ENCODE data around the gene NGLY1. TPM values are rescaled to one million over a fixed set of nuclear protein-coding genes. Genes with fewer than 3 reads are reported as not detected.

NGLY1 gene
- total RNA-seq, 1 experiment from 2014 or later: 45.2 TPM

DNA sequence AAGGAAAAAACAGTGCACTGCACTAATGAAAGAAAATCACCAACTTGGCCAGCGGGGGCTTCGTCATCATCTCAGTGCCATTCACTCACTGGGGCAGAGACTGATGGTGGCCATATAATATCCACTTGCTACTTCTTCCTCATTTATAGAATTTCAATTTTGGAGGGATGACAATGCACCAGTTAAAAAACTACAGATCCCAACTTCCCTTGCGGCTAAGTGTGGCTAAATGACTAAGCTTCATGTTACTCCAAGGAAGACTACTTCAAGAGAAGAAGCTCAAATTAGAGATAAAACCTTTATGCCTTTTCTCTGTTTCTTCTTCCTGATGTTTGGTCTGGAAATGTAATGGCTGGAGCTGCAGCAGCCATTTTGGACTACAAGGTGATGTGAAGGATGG is 38.8 kb downstream of the NGLY1 start:
- in situ Hi-C loops (cut with HindIII; ENCODE audit: low pct_unique_long_range_greater_than_20kb, low sequenced_read_pairs): no loop called here
- DNase-seq (ENCODE audit: low read depth, low spot score): no peak

DNA sequence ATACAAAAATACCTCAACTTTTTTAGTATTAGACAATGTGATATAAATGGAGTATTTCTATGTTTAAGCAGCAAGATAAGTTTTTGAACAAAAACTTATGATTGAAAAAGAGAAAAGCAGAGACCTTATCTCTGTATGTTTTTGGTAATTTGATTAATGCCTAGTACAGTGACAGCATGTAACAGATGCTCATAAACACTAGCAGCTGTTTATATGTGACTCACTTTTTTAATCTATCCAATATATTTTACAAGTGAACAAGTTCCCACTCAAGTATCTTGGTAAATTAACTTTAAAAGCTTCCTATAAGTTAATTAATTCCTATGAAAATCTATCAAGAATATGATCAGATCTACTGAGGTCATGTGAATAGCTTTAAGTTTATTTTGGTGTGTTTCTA is 55.1 kb downstream of the NGLY1 start:
- no peak for DNase-seq (ENCODE audit: low read depth, low spot score)
- in situ Hi-C loops (cut with HindIII; ENCODE audit: low pct_unique_long_range_greater_than_20kb, low sequenced_read_pairs): no loop called here

DNA sequence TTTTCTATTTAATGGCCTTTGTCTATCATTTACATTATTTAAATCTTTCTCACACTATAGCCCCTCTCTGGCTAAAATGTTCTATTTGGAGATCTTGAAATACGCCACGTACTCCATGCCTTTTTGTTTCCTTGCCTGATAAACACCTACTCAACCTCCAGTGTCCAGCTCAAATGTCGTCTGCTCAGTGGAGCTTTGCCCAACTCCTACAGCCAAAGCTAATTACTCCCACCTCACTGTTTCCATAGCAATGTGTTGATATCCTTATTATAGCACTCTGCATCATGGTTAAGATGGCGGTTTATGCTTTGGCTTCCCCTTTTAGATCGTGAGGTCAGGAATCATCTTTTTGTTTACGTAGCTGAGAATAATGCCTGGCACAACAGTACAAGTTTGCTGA is 55.9 kb downstream of the NGLY1 start:
- DNase-seq (ENCODE audit: low read depth, low spot score): no peak
- in situ Hi-C loops (cut with HindIII; ENCODE audit: low pct_unique_long_range_greater_than_20kb, low sequenced_read_pairs): no loop called here

DNA sequence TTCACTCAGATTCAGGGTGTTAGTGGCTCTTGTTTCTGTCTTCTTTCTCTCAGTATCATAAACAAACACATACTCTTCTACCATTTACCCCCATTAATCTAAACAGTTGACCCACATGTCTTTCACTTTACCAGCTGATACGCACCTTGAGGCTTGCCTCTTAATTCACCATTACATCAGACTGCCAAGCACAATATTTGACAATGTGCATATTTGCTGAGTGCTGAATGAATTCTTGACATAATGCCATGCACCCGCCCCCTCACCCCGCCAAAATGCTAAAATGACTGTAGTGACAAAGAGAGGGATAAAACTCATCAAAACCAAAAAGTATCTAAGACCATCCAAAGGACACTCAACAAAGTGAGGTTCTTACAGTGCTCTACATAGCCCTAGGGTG is 57.4 kb downstream of the NGLY1 start:
- in situ Hi-C loops (cut with HindIII; ENCODE audit: low pct_unique_long_range_greater_than_20kb, low sequenced_read_pairs): no loop called here
- DNase-seq (ENCODE audit: low read depth, low spot score): no peak

DNA sequence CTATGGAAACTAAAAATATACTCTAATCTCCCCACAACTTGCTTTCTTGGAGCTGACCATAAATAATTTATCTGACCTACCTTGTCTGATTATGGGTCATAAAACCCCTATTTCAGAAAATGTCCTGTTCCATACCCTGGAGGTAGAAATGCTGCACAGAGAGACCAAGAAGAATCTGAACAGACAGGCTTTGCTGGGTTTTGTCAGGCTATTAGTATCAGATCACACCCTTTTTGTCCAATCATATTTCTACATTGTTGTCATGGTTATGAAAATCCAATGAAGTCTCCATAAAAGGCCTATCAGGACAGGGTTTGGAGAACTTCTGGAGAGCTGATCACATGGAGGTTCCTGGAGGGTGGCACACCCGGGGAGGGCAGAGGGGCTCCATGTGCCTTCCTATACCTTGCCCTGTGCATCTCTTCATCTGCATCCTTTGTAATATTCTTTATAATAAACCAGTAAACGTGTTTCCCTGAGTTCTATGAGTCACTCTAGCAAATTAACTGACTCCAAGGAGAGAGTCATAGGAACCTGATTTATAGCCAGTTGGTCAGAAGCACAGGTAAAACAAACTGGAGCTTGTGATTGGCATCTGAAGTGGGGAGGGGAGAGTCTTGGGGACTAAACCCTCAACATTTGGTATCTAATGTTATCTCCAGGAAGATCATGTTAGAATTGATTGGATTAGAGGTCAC is 58.1 kb downstream of the NGLY1 start:
- no peak for DNase-seq (ENCODE audit: low read depth, low spot score)
- in situ Hi-C loops (cut with HindIII; ENCODE audit: low pct_unique_long_range_greater_than_20kb, low sequenced_read_pairs): no loop called here

DNA sequence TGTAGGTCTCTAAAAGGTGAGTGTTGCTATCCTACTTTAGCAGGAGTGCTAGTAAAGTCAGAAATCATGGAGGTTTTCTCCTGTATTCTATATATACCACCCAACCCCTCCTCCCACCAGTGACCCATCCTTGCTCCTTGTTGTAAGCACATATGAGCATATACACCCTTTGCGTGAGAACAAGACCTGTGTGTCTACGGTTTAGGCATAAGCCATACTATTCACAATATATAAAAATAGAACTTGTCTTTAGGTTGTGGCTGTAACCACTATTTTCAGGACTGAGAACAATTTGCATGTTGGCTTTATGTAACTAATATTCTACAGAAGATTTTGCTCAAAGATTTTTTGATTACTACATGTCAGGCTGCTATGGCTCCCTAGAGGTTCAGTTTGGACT is 59.4 kb downstream of the NGLY1 start:
- no peak for DNase-seq (ENCODE audit: low read depth, low spot score)
- in situ Hi-C loops (cut with HindIII; ENCODE audit: low pct_unique_long_range_greater_than_20kb, low sequenced_read_pairs): no loop called here

DNA sequence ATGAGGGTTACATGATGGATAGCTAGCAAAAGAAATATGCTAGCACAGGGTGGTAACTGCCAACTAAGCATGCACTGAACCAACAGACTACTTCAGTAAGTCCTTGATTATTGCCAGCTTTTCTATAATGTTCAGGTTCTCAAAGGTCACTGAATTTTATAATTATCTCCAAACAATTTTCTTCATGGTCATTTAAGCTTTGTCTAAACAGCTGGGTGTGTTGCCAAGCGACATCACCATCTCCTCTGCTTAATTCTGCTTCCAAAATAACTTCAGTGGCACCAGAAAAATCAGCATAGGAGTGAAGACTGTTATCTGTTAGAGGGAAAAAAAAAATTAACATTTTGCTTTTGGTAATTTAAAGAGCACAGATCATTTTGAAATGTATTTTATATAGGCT is 63.9 kb downstream of the NGLY1 start:
- in situ Hi-C loops (cut with HindIII; ENCODE audit: low pct_unique_long_range_greater_than_20kb, low sequenced_read_pairs): no loop called here
- DNase-seq (ENCODE audit: low read depth, low spot score): no peak

DNA sequence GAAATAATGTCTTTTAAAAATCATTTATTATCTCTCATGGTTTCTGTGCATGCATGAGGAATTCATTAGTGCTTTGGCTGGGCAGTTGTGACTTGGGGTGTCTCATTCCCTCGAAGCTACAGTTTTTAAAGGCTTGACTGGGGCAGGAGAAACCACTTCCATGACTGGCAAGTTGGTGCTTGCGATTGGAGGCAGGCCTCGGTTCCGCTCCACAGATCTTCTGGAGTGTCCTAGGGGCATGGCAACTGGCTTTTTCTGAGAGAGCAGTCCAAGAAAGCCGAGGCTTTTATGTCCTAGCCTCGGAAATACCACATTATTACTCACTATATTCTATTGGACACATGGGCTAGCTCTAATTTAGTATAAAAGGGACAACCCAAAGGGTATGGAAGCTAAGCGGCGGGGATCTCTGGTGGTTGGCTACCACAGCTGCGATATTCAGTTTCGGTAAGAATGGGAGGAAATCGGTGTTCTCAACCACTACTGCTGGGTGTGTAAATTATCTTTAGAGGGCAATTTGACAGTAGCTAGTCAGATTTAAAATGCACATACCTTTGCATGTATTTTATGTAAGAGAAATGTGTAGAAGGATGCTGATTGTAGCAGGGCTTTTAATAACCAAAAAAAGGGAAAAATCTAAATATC is 69.8 kb downstream of the NGLY1 start:
- in situ Hi-C loops (cut with HindIII; ENCODE audit: low pct_unique_long_range_greater_than_20kb, low sequenced_read_pairs): no loop called here
- no peak for DNase-seq (ENCODE audit: low read depth, low spot score)

DNA sequence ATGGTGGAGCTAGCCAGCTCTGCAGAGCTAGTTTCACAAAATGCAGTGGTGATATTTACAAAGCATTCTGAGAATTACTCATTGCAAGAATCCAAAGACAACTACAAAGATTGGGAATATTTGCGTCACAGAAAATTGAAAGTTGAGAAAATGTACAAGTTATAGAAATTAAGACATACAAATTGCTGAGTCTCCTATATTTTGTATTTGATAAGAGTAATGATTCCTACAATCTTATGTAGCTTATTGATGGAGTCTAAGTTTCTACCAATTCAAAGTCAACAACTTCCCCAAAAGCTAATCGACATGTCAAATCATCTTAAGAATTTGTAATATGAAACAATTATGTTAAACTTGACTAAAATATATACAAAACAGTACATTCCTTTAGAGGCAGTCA is 72.2 kb downstream of the NGLY1 start:
- in situ Hi-C loops (cut with HindIII; ENCODE audit: low pct_unique_long_range_greater_than_20kb, low sequenced_read_pairs): no loop called here
- no peak for DNase-seq (ENCODE audit: low read depth, low spot score)

DNA sequence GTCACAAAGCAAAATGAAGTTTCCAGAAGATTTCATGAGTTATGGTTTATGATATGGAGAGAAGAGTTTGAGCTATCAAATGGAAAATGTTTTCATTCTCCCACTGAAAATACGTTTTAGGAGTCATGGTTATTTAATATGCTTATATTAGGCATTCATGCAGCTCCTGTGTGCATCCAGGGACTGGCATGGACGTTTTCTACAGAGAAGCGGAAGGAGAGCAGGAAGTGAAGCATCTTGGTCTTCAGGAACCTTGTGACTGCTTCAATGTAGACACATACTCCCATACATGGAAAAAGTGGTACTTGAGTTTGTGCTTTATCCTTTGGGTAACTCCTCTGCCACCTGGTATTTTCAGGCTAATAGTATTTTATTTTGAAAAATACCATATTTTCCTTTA is 75.2 kb downstream of the NGLY1 start:
- in situ Hi-C loops (cut with HindIII; ENCODE audit: low pct_unique_long_range_greater_than_20kb, low sequenced_read_pairs): no loop called here
- DNase-seq (ENCODE audit: low read depth, low spot score): no peak

DNA sequence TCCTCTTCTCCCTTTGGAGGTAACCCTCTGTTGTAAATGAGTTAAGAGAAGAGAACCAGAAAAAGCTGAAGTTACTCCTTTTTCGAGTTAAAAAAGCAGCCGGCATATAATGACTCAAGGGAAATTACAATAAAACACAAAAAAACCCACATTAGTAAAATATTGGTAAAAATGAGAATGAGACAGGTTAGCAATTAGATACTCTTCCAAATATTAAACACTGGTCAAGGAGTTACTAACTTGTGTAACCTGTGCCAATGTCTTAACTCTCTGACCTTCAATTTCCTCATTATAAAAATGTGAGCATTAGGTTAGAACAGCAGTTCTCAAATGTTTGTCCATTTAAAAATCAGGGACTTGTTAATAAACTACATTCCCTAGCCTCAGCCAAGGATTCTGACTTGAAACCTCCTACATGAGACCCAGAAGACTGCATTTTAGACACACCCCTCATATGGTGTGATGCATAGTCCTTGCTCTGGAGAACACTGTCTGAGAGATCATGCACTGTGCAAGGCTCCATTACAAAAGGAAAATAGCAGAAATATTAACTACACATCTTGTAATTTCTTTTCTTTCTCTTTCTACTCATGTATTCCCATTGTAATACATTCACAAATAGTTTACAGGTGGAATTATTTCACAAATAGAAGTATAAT is 75.8 kb downstream of the NGLY1 start:
- in situ Hi-C loops (cut with HindIII; ENCODE audit: low pct_unique_long_range_greater_than_20kb, low sequenced_read_pairs): no loop called here
- DNase-seq (ENCODE audit: low read depth, low spot score): no peak

DNA sequence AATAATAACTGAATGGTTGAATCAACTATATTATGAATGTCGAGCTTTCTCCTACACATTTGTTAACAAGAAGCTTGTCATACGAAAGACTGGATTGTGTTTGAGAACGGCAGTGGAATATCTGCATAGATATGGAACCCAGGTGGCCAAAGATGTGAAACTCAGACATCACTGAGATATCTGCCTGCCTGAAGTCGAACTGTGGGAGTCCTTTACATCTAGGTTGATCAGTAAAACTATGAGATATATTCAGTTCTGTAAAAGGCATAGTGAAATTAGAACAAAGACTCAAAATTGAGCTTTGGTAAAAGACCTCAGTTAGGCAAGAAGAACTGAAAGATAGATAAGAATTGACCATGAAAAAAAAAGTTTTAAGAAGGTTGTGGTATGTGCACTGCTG is 77.0 kb downstream of the NGLY1 start:
- in situ Hi-C loops (cut with HindIII; ENCODE audit: low pct_unique_long_range_greater_than_20kb, low sequenced_read_pairs): no loop called here
- DNase-seq (ENCODE audit: low read depth, low spot score): no peak

DNA sequence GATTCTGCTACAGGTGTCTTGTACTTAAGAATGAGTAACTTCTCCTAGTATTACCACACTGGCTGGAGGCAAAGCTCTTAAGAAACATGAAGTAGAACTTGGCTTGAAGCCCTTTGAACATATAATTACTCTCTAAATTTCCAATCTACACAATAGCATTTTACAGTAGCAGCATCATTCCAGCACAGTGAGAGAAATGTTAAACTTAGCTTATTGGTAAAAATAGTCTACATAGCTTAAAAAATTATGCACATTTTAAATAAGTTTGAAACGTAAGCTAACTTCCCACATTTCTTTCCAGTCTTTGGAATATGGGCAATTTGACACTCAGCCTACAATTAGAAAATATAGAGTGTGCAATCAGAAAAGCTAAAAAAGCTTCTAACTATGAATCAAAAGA is 85.7 kb downstream of the NGLY1 start:
- DNase-seq (ENCODE audit: low read depth, low spot score): no peak
- in situ Hi-C loops (cut with HindIII; ENCODE audit: low pct_unique_long_range_greater_than_20kb, low sequenced_read_pairs): no loop called here

DNA sequence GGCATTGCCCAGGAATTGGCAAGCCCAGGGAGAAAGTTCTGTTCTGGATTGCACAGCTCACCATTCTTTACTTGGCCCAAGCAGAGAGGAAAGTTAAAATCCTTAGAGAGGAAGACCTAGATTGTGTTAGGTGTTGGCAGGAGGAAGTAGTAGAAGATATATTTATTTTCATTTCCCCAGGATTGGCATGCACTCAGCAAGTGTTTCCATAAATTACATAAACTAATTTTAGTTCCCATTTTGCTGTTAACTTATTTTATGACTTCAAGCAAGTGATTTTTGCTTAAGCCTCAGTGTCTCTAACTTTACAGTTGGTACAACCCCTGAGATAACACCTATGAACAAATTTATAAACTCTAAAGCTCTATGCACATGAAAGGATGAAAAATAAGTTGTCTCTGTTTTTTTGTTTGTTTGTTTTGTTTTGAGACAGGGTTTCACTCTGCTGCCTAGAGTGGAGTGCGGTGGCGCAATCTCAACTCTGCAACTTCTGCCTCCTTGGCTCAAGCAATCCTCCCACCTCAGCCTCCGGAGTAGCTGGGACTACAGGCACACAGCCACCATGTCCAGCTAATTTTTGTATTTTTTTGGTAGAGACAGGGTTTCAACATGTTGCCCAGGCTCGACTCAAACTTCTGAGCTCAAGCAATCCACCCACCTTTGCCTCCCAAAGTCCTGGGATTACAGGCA is 87.4 kb downstream of the NGLY1 start:
- no peak for DNase-seq (ENCODE audit: low read depth, low spot score)
- in situ Hi-C loops (cut with HindIII; ENCODE audit: low pct_unique_long_range_greater_than_20kb, low sequenced_read_pairs): no loop called here

DNA sequence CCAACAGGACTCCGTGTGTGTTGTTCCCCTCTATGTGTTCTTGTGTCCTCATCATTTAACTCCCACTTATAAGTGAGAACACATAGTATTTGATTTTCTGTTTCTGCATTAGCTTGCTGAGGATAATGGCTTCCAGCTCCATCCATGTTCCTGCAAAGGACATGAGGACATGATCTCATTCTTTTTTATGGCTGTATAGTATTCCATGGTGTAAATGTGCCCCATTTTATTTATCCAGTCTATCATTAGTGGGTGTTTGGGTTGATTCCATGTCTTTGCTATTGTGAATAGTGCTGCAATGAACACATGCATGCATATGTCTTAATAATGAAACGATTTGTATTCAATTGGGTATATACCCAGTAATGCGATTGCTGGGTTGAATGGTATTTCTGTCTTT is 90.0 kb downstream of the NGLY1 start:
- no peak for DNase-seq (ENCODE audit: low read depth, low spot score)
- in situ Hi-C loops (cut with HindIII; ENCODE audit: low pct_unique_long_range_greater_than_20kb, low sequenced_read_pairs): no loop called here

DNA sequence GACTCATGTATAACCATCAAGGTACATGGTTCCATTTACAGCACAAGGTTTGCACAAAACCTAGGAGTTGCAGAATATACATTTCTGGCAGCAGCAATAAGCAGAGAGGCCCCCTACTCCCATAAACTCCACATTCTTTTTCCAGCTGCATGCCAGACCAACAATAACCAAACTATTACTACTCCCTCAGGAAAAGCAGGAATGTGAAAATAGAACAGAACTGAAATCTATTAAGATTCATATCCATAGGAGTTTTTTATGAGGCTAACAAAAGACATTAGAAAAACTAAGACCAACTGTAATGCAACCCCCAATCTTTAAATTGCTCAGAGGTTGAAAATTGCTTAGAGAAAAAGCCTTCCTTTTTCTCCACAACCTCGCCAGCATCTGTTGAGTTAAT is 90.9 kb downstream of the NGLY1 start:
- in situ Hi-C loops (cut with HindIII; ENCODE audit: low pct_unique_long_range_greater_than_20kb, low sequenced_read_pairs): no loop called here
- no peak for DNase-seq (ENCODE audit: low read depth, low spot score)

DNA sequence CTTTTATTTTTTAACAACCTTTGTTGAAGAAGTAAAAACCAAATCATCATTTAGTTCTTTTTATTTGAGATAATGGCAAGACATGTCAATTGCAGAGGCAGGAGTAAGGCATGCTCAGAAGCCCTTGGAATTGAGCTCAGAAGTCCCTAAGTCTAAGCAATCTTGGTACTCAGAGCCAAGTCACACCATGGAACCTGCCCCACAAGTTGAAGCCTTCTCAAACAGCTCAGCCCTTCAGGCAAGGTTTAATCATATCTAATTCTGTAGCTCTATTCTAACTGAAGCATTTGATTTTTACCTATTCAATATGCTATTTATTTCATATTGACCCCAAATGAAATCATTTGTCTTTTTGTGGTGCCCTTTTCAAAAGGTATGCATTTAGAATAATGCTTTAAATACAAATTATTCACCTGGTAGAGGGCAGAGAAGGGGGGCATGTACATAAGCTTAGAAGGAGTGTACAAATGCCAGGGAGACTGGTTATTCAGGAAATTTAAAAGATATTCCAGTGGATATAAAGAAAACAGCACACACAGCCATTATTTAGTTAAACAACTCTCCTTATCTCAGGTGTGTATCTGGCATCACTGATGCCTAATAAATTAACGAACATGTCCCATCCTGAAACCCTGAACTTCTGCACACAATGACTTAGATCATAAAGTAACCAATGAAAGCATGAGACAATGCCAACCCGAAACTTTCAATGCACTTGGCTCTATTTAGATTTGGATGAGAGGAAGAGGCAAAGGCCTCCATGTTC is 92.3 kb downstream of the NGLY1 start:
- DNase-seq (ENCODE audit: low read depth, low spot score): no peak
- in situ Hi-C loops (cut with HindIII; ENCODE audit: low pct_unique_long_range_greater_than_20kb, low sequenced_read_pairs): no loop called here

DNA sequence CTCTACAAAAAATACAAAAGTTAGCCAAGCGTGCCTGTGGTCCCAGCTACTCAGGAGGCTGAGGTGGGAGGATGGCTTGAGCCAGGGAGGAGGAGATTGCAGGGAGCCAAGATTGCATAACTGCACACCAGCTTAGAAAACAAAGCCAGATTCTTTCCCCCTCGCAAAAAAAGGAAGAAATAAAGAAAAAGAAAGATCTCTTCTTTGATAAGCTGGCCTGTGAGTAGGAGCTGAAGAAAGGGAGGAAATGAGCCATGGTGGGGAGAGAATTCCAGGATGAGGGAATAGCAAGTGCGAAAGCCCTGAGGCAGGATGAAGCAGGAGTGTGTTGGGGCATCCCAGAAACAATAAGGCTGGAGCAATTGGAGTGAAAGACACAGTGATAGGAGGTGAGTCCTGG is 94.0 kb downstream of the NGLY1 start:
- no peak for DNase-seq (ENCODE audit: low read depth, low spot score)
- in situ Hi-C loops (cut with HindIII; ENCODE audit: low pct_unique_long_range_greater_than_20kb, low sequenced_read_pairs): no loop called here

All from SK-MEL-5 (cell line).